Activated CD4-positive, alpha-beta T cell treated with anti-CD3 and anti-CD28 coated beads for 24 hours (primary cell): Measurements from ENCODE around the gene ATG4B.
A peak's percentile ranks its signal among the peaks of the same experiment; 100 is the strongest.

ENCODE experiments used
- DNase-seq, 2 donors: peaks; one replicate each; pipeline ENCODE4 v3.0.0-alpha.2; 2020; ENCODE audit warnings: low read depth in 2 of 2

ATG4B gene

GRCh38 chr2:241666627-241667400 is 29.3 kb downstream of the ATG4B start:
- DNase-seq = no peak

- no peak for DNase-seq
These were observed 30.9 kb downstream of the ATG4B start for GRCh38 chr2:241668354-241668753.

GRCh38 chr2:241668839-241669238 is 31.3 kb downstream of the ATG4B start:
- no peak for DNase-seq

GRCh38 chr2:241670333-241671110 is 33.0 kb downstream of the ATG4B start:
- no peak for DNase-seq

GRCh38 chr2:241671457-241672240 is 34.2 kb downstream of the ATG4B start:
- no peak for DNase-seq

GRCh38 chr2:241672243-241673188 is 35.0 kb downstream of the ATG4B start:
- no peak for DNase-seq

- no peak for DNase-seq
These were observed 35.7 kb downstream of the ATG4B start for GRCh38 chr2:241673189-241673663.

GRCh38 chr2:241673797-241674725 is 36.6 kb downstream of the ATG4B start:
- no peak for DNase-seq

- no peak for DNase-seq
These were observed 38.4 kb downstream of the ATG4B start for GRCh38 chr2:241675885-241676284.

GRCh38 chr2:241676665-241677064 is 39.2 kb downstream of the ATG4B start:
- DNase-seq = no peak

GRCh38 chr2:241677392-241677791 is 39.9 kb downstream of the ATG4B start:
- DNase-seq = no peak

- DNase-seq = no peak
These were observed 40.8 kb downstream of the ATG4B start for GRCh38 chr2:241678307-241678706.

GRCh38 chr2:241678784-241679540 is 41.5 kb downstream of the ATG4B start:
- DNase-seq = no peak

- DNase-seq = no peak
These were observed 42.6 kb downstream of the ATG4B start for GRCh38 chr2:241680044-241680443.

- DNase-seq = no peak
These were observed 43.5 kb downstream of the ATG4B start for GRCh38 chr2:241680827-241681599.

GRCh38 chr2:241686324-241686649 is 48.8 kb downstream of the ATG4B start:
- no peak for DNase-seq

- DNase-seq = peak; percentile 93
These were observed 49.3 kb downstream of the ATG4B start, which contains the start of gene DTYMK for GRCh38 chr2:241686650-241687425. Gene DTYMK (minus strand): TSS chr2:241686815. CDS start chr2:241686783, 32 bp downstream.

- DNase-seq = peak in 1 of 2 donors; percentile 19
These were observed 51.8 kb downstream of the ATG4B start for GRCh38 chr2:241689306-241689705.
